ENCODE data around the gene ACSM4.
"Not testable (repeated sequence)": the region's sequence is repeated elsewhere in the genome, so short reads cannot be mapped to it uniquely, and the experiment has no call there.

Gene ACSM4

DNA sequence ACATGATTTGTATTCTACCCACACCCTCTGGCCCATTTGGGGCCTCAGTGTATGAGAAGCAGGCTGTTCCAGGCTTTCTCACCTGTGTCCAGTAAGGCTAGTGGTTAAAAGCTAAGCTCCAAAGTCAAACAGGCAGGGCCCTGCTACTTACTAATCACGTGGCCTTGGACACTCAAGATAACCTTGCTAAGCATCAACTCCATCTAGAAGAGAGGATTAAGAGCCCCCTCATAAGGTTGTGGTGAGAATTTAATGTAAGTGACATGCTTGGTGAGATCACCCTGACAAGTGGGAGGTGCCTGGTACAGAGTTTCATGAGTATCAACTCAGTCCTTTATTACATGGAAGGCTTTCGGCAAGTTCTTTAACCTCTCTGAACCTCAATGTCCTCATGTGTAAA, 17.8 kb downstream of the ACSM4 start:
- Histone ChIP-seq H3K4me3 (ENCODE audit: low read depth, low read length) (no peak overlapping the region), H3K27me3 (replicated peaks) (no peaks in the 10 kb centered on the region), H3K27ac (no peak overlapping the region), H3K36me3 (replicated peaks) (no peaks in the 10 kb centered on the region)
- TF ChIP-seq, protein P1, sequence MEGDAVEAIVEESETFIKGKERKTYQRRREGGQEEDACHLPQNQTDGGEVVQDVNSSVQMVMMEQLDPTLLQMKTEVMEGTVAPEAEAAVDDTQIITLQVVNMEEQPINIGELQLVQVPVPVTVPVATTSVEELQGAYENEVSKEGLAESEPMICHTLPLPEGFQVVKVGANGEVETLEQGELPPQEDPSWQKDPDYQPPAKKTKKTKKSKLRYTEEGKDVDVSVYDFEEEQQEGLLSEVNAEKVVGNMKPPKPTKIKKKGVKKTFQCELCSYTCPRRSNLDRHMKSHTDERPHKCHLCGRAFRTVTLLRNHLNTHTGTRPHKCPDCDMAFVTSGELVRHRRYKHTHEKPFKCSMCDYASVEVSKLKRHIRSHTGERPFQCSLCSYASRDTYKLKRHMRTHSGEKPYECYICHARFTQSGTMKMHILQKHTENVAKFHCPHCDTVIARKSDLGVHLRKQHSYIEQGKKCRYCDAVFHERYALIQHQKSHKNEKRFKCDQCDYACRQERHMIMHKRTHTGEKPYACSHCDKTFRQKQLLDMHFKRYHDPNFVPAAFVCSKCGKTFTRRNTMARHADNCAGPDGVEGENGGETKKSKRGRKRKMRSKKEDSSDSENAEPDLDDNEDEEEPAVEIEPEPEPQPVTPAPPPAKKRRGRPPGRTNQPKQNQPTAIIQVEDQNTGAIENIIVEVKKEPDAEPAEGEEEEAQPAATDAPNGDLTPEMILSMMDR (IDR thresholded peaks at IDR 0.05; ENCODE audit: low read depth, low read length, missing control alignments): no peak
- in situ Hi-C loops (cut with HindIII; ENCODE audit: low pct_ligation_motif_present, low sequenced_read_pairs): no loop called here
- DNase-seq: no peak

DNA sequence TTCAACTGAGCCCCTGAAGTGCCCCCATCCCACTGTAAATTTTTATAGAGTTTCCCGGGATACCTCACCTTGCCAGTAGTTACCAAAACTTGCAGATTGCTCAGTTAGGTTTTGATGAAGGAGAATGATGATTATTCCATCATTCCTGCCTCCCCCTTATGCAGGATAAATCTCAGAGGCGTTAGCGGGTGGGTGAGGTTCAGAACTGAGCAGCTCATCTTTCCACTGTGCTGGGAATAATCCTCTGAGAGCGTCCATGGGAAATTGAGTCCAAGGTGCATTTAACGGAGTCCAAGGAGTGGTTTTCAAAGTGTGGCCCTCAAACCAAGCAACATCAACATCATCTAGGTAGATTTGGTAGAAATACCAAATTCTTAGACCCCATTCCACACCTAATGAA, 18.7 kb downstream of the ACSM4 start:
- H3K36me3 ChIP-seq (replicated peaks): no peaks in the 10 kb centered on the region
- H3K27me3 ChIP-seq (replicated peaks): no peaks in the 10 kb centered on the region
- H3K27ac ChIP-seq: no peak overlapping the region
- no peak overlapping the region for H3K4me3 ChIP-seq (ENCODE audit: low read depth, low read length)
- in situ Hi-C loops (cut with HindIII; ENCODE audit: low pct_ligation_motif_present, low sequenced_read_pairs): no loop called here
- TF ChIP-seq, protein P1 (IDR thresholded peaks at IDR 0.05; ENCODE audit: low read depth, low read length, missing control alignments): no peak
- no peak for DNase-seq

GRCh38 chr12:7324176-7324575, 20.3 kb downstream of the ACSM4 start:
- in situ Hi-C loops (cut with HindIII; ENCODE audit: low pct_ligation_motif_present, low sequenced_read_pairs): no loop called here
- no peak overlapping the region for H3K4me3 ChIP-seq (ENCODE audit: low read depth, low read length)
- H3K27ac ChIP-seq: no peak overlapping the region
- no peak for DNase-seq
- no peaks in the 10 kb centered on the region for H3K27me3 ChIP-seq (replicated peaks)
- TF ChIP-seq, protein P1 (IDR thresholded peaks at IDR 0.05; ENCODE audit: low read depth, low read length, missing control alignments): no peak
- no peaks in the 10 kb centered on the region for H3K36me3 ChIP-seq (replicated peaks)

DNA sequence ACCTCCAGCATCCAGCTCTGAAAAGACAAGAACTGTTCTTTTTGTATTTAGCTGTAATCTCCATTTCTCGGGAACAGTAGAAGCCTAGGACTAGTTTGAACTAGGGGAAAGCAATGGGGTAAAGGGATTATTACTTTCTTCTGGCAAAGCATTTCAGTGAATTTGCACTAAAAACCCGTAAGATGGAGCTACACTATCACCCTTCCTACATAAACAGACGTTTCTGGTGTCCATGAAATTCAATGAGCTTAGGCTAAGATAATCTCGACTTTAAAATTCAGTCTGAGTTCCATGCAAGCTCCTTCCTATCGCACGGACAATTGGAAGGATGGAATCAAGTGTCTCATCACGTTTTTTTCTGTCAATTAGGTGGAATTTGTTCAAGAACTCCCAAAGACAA, 24.0 kb downstream of the ACSM4 start:
- DNase-seq: no peak
- TF ChIP-seq, protein P1 (IDR thresholded peaks at IDR 0.05; ENCODE audit: low read depth, low read length, missing control alignments): no peak
- Histone ChIP-seq H3K27ac (no peak overlapping the region), H3K4me3 (ENCODE audit: low read depth, low read length) (no peak overlapping the region), H3K36me3 (replicated peaks) (no peaks in the 10 kb centered on the region), H3K27me3 (replicated peaks) (no peaks in the 10 kb centered on the region)
- in situ Hi-C loops (cut with HindIII; ENCODE audit: low pct_ligation_motif_present, low sequenced_read_pairs): no loop called here

- H3K27ac ChIP-seq; H3K4me3 ChIP-seq (ENCODE audit: low read depth, low read length); in situ Hi-C loops (cut with HindIII; ENCODE audit: low pct_ligation_motif_present, low sequenced_read_pairs); DNase-seq; H3K36me3 ChIP-seq (replicated peaks); H3K27me3 ChIP-seq (replicated peaks): not testable (repeated sequence)
These were observed 33.9 kb downstream of the ACSM4 start for GRCh38 chr12:7337790-7338189.

DNA sequence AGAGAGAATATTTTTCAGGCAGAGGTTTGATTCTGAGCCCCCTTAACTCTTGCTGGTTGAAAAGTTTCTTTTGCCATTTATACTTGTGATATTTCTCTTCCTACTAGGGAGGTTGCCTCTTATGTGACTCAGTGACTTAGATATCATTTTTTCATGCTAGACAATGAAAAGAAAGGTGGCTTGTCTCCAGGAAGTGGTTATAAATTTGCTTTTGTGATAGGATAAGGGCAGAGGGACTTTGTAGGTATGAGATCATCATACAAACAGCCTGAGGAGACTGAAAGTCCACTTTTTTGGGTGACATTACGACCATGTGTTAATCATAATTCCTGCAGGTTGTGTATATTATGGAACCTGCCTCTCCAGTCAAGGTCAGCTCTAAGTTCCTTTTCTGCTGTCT, 35.8 kb downstream of the ACSM4 start:
- Histone ChIP-seq H3K27me3 (replicated peaks) (no peaks in the 10 kb centered on the region), H3K27ac (no peak overlapping the region), H3K36me3 (replicated peaks) (no peaks in the 10 kb centered on the region), H3K4me3 (ENCODE audit: low read depth, low read length) (no peak overlapping the region)
- in situ Hi-C loops (cut with HindIII; ENCODE audit: low pct_ligation_motif_present, low sequenced_read_pairs): no loop called here
- DNase-seq: no peak
- TF ChIP-seq, protein P1 (IDR thresholded peaks at IDR 0.05; ENCODE audit: low read depth, low read length, missing control alignments): no peak

All from brain microvascular endothelial cell (primary cell).